B cell (primary cell): ENCODE measurements around the gene FBXO9.

ENCODE experiments used
- EZH2 ChIP-seq: IDR thresholded peaks from 2 replicates; pipeline ENCODE4 v1.6.1; 2012; ENCODE audit warnings: borderline replicate concordance, low read depth, mild to moderate bottlenecking, moderate library complexity, low read length; ENCODE audit not compliant: insufficient read depth, poor library complexity, severe bottlenecking
- TF ChIP-seq, protein P1 (sequence below): fragments of 200-600 bp; IDR thresholded peaks from one replicate; pipeline ENCODE4 v1.8.0; 2022; ENCODE audit warnings: antibody characterized with exemption, mild to moderate bottlenecking

DNA sequence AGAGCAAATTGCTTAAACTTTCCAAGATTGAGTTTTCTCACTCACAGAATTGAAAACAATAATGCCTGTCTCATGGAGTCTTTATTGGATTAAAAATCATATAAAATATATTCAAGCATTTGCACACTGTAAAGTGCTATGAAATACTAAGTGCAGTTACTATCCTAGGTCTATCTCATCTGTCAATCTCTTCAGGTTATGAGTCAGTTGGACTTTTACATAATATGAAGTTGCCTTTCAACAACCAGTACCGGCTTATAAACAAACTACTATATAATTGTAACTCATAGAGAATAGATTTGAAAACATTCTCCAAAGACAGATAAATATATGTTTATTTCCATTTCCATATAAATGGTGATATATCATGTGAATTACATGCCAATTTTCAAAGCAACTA lies 49.7 kb upstream of the FBXO9 start:
- TF ChIP-seq EZH2: no peak
- TF ChIP-seq, protein P1, sequence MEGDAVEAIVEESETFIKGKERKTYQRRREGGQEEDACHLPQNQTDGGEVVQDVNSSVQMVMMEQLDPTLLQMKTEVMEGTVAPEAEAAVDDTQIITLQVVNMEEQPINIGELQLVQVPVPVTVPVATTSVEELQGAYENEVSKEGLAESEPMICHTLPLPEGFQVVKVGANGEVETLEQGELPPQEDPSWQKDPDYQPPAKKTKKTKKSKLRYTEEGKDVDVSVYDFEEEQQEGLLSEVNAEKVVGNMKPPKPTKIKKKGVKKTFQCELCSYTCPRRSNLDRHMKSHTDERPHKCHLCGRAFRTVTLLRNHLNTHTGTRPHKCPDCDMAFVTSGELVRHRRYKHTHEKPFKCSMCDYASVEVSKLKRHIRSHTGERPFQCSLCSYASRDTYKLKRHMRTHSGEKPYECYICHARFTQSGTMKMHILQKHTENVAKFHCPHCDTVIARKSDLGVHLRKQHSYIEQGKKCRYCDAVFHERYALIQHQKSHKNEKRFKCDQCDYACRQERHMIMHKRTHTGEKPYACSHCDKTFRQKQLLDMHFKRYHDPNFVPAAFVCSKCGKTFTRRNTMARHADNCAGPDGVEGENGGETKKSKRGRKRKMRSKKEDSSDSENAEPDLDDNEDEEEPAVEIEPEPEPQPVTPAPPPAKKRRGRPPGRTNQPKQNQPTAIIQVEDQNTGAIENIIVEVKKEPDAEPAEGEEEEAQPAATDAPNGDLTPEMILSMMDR: no peak
